Urinary bladder (tissue), 4 donors: ENCODE results near the gene SGCD. TPM values are rescaled to one million over a fixed set of nuclear protein-coding genes. Genes with fewer than 3 reads are reported as not detected.
A peak's percentile ranks its signal among the peaks of the same experiment; 100 is the strongest.

ENCODE experiments used
- DNase-seq: peaks from one replicate; pipeline ENCODE4 v3.0.0-alpha.2; 2015; ENCODE audit errors: extremely low spot score
- H3K27ac ChIP-seq: one replicate; pipeline ENCODE4 v1.5.1; 2013; ENCODE audit warnings: low read depth, mild to moderate bottlenecking, moderate library complexity
- H3K36me3 ChIP-seq: one replicate; pipeline ENCODE4 v1.6.1; 2013; ENCODE audit warnings: mild to moderate bottlenecking, moderate library complexity; ENCODE audit not compliant: insufficient read depth
- H3K4me1 ChIP-seq: one replicate; pipeline ENCODE4 v1.6.1; 2013; ENCODE audit warnings: mild to moderate bottlenecking, moderate library complexity; ENCODE audit not compliant: insufficient read depth
- H3K4me3 ChIP-seq: one replicate; pipeline ENCODE4 v1.5.1; 2013; ENCODE audit warnings: low read depth, low read length
- WGBS: extraction: QIAGEN DNeasy Blood & Tissue Kit; methylation state at CpG from one replicate; pipeline ENCODE4 v1.1.7; 2013; 5-methylcytosine and 5-hydroxymethylcytosine counted together
- polyA plus RNA-seq: library from polyadenylated mRNA; stranded (reverse); fragments of 200-250 nt; gene quantifications from one replicate; pipeline ENCODE4 v1.2.3, GENCODE V29; 2013
- total RNA-seq: library from RNA; depleted of rRNA; stranded (reverse); fragments of >200 nt; gene quantifications from one replicate; pipeline ENCODE4 v1.2.3, GENCODE V29; 2014
- donor health status: healthy with polysubstance abuse.
- donor health status: healthy.

The SGCD gene
- total and polyA plus RNA-seq, 2 donors, result 15.9 to 106 TPM

- Histone ChIP-seq H3K4me3 (no peak overlapping the region), H3K27ac (no peak overlapping the region), H3K36me3 (no peaks in the 10 kb centered on the region), H3K4me1 (no peaks in the 10 kb centered on the region)
- no peak for DNase-seq
- WGBS, result 33% methylated on average over 3 of the region's 3 CpGs
Measured at GRCh38 chr5:156496291-156496690, 169.3 kb downstream of the SGCD start.

GRCh38 chr5:156497804-156498208, 170.8 kb downstream of the SGCD start:
- H3K27ac ChIP-seq, result no peak overlapping the region
- 51% methylated on average over 3 of the region's 3 CpGs for WGBS
- no peak overlapping the region for H3K4me3 ChIP-seq
- DNase-seq, result no peak
- no peaks in the 10 kb centered on the region for H3K4me1 ChIP-seq
- no peaks in the 10 kb centered on the region for H3K36me3 ChIP-seq

GRCh38 chr5:156498226-156498980, 171.4 kb downstream of the SGCD start:
- no peaks in the 10 kb centered on the region for H3K36me3 ChIP-seq
- no peak overlapping the region for H3K4me3 ChIP-seq
- H3K27ac ChIP-seq, result no peak overlapping the region
- H3K4me1 ChIP-seq, result no peaks in the 10 kb centered on the region
- no peak for DNase-seq
- WGBS, result 72% methylated on average over 7 of the region's 7 CpGs

- DNase-seq, result no peak
- 87% methylated on average over 5 of the region's 5 CpGs for WGBS
- Histone ChIP-seq H3K4me1 (no peaks in the 10 kb centered on the region), H3K4me3 (no peak overlapping the region), H3K27ac (no peak overlapping the region), H3K36me3 (no peaks in the 10 kb centered on the region)
Measured at GRCh38 chr5:156500755-156501154, 173.8 kb downstream of the SGCD start.

- H3K36me3 ChIP-seq, result no peaks in the 10 kb centered on the region
- 94% methylated on average over 5 of the region's 5 CpGs for WGBS
- no peaks in the 10 kb centered on the region for H3K4me1 ChIP-seq
- no peak overlapping the region for H3K4me3 ChIP-seq
- DNase-seq, result no peak
- no peak overlapping the region for H3K27ac ChIP-seq
Measured at GRCh38 chr5:156505101-156505500, 178.1 kb downstream of the SGCD start.

- Histone ChIP-seq H3K36me3 (no peaks in the 10 kb centered on the region), H3K4me1 (no peaks in the 10 kb centered on the region), H3K4me3 (no peak overlapping the region), H3K27ac (no peak overlapping the region)
- DNase-seq, result no peak
- 70% methylated on average over 2 of the region's 2 CpGs for WGBS
Measured at GRCh38 chr5:156513123-156513815, 186.3 kb downstream of the SGCD start.

- Histone ChIP-seq H3K4me3 (no peak overlapping the region), H3K36me3 (no peaks in the 10 kb centered on the region), H3K27ac (no peak overlapping the region), H3K4me1 (no peaks in the 10 kb centered on the region)
- DNase-seq, result no peak
- WGBS, result 47% methylated on average over 2 of the region's 2 CpGs
Measured at GRCh38 chr5:156515121-156515520, 188.2 kb downstream of the SGCD start.

GRCh38 chr5:156515803-156516360, 188.9 kb downstream of the SGCD start:
- 79% methylated on average over 4 of the region's 4 CpGs for WGBS
- DNase-seq, result no peak
- Histone ChIP-seq H3K27ac (no peak overlapping the region), H3K36me3 (no peaks in the 10 kb centered on the region), H3K4me1 (no peaks in the 10 kb centered on the region), H3K4me3 (no peak overlapping the region)

- no peaks in the 10 kb centered on the region for H3K4me1 ChIP-seq
- H3K4me3 ChIP-seq, result no peak overlapping the region
- WGBS, result 58% methylated on average over 5 of the region's 5 CpGs
- no peaks in the 10 kb centered on the region for H3K36me3 ChIP-seq
- H3K27ac ChIP-seq, result no peak overlapping the region
- no peak for DNase-seq
Measured at GRCh38 chr5:156522651-156523529, 195.9 kb downstream of the SGCD start.

GRCh38 chr5:156523607-156524006, 196.6 kb downstream of the SGCD start:
- H3K4me1 ChIP-seq, result no peaks in the 10 kb centered on the region
- WGBS, result 91% methylated on average over 3 of the region's 3 CpGs
- DNase-seq, result no peak
- no peaks in the 10 kb centered on the region for H3K36me3 ChIP-seq
- no peak overlapping the region for H3K27ac ChIP-seq
- H3K4me3 ChIP-seq, result no peak overlapping the region

GRCh38 chr5:156526081-156526925, 199.3 kb downstream of the SGCD start:
- Histone ChIP-seq H3K4me3 (no peak overlapping the region), H3K36me3 (no peaks in the 10 kb centered on the region), H3K27ac (no peak overlapping the region), H3K4me1 (no peaks in the 10 kb centered on the region)
- peak; percentile 68 for DNase-seq
- 47% methylated on average over 9 of the region's 9 CpGs for WGBS

- no peak overlapping the region for H3K27ac ChIP-seq
Measured at GRCh38 chr5:156527611-156528010, 200.6 kb downstream of the SGCD start.

GRCh38 chr5:156528673-156529072, 201.7 kb downstream of the SGCD start:
- DNase-seq, result no peak
- no peaks in the 10 kb centered on the region for H3K4me1 ChIP-seq
- H3K4me3 ChIP-seq, result no peak overlapping the region
- no peak overlapping the region for H3K27ac ChIP-seq
- WGBS, result 90% methylated on average over 1 of the region's 1 CpG
- no peaks in the 10 kb centered on the region for H3K36me3 ChIP-seq

More at GRCh38 chr5:156527611-156528010, 200.6 kb downstream of the SGCD start:
- Histone ChIP-seq H3K4me3 (no peak overlapping the region), H3K4me1 (no peaks in the 10 kb centered on the region), H3K36me3 (no peaks in the 10 kb centered on the region)
- DNase-seq, result no peak
- 77% methylated on average over 2 of the region's 2 CpGs for WGBS
